ENCODE results near the gene ESD.

The ESD gene

GRCh38 chr13:46753917-46754316 is 43.0 kb downstream of the ESD start:
- no peaks in the 10 kb centered on the region for H3K4me1 ChIP-seq (ENCODE audit: control insufficient read depth, insufficient read depth, low read length)
- H3K4me3 ChIP-seq (ENCODE audit: low read length) = no peak overlapping the region
- no peaks in the 10 kb centered on the region for H3K27me3 ChIP-seq (ENCODE audit: control insufficient read depth, insufficient read depth, low read length)
- H3K36me3 ChIP-seq (ENCODE audit: control insufficient read depth, insufficient read depth, low read length) = no peaks in the 10 kb centered on the region
- H3K27ac ChIP-seq (ENCODE audit: low read depth, low read length) = no peak overlapping the region
- no peak overlapping the region for H3K9ac ChIP-seq (ENCODE audit: low read length)

- Histone ChIP-seq H3K27ac (ENCODE audit: low read depth, low read length) (no peak overlapping the region), H3K4me3 (ENCODE audit: low read length) (no peak overlapping the region), H3K27me3 (ENCODE audit: control insufficient read depth, insufficient read depth, low read length) (no peaks in the 10 kb centered on the region), H3K36me3 (ENCODE audit: control insufficient read depth, insufficient read depth, low read length) (no peaks in the 10 kb centered on the region), H3K4me1 (ENCODE audit: control insufficient read depth, insufficient read depth, low read length) (no peaks in the 10 kb centered on the region), H3K9ac (ENCODE audit: low read length) (no peak overlapping the region)
These were observed 43.8 kb downstream of the ESD start for GRCh38 chr13:46753137-46753536.

- peaks cover 3% of the 10 kb centered on the region for H3K36me3 ChIP-seq (ENCODE audit: control insufficient read depth, insufficient read depth, low read length)
- H3K4me1 ChIP-seq (ENCODE audit: control insufficient read depth, insufficient read depth, low read length) = no peaks in the 10 kb centered on the region
- H3K4me3 ChIP-seq (ENCODE audit: low read length) = no peak overlapping the region
- no peak overlapping the region for H3K9ac ChIP-seq (ENCODE audit: low read length)
- H3K27me3 ChIP-seq (ENCODE audit: control insufficient read depth, insufficient read depth, low read length) = no peaks in the 10 kb centered on the region
- no peak overlapping the region for H3K27ac ChIP-seq (ENCODE audit: low read depth, low read length)
These were observed 44.9 kb downstream of the ESD start for GRCh38 chr13:46751811-46752635.

- Histone ChIP-seq H3K27me3 (ENCODE audit: control insufficient read depth, insufficient read depth, low read length) (no peaks in the 10 kb centered on the region), H3K36me3 (ENCODE audit: control insufficient read depth, insufficient read depth, low read length) (peaks cover 4% of the 10 kb centered on the region), H3K4me3 (ENCODE audit: low read length) (no peak overlapping the region)
These were observed 47.0 kb downstream of the ESD start for GRCh38 chr13:46749951-46750350.

GRCh38 chr13:46748300-46748699 is 48.7 kb downstream of the ESD start:
- Histone ChIP-seq H3K4me1 (ENCODE audit: control insufficient read depth, insufficient read depth, low read length) (no peaks in the 10 kb centered on the region), H3K9ac (ENCODE audit: low read length) (no peak overlapping the region), H3K4me3 (ENCODE audit: low read length) (no peak overlapping the region), H3K27me3 (ENCODE audit: control insufficient read depth, insufficient read depth, low read length) (no peaks in the 10 kb centered on the region), H3K27ac (ENCODE audit: low read depth, low read length) (no peak overlapping the region), H3K36me3 (ENCODE audit: control insufficient read depth, insufficient read depth, low read length) (peaks cover 4% of the 10 kb centered on the region)

More at GRCh38 chr13:46749951-46750350, 47.0 kb downstream of the ESD start:
- H3K4me1 ChIP-seq (ENCODE audit: control insufficient read depth, insufficient read depth, low read length) = no peaks in the 10 kb centered on the region
- no peak overlapping the region for H3K27ac ChIP-seq (ENCODE audit: low read depth, low read length)
- H3K9ac ChIP-seq (ENCODE audit: low read length) = no peak overlapping the region

GRCh38 chr13:46747031-46747820 is 49.7 kb downstream of the ESD start:
- Histone ChIP-seq H3K4me3 (ENCODE audit: low read length) (no peak overlapping the region), H3K27ac (ENCODE audit: low read depth, low read length) (no peak overlapping the region), H3K36me3 (ENCODE audit: control insufficient read depth, insufficient read depth, low read length) (peaks cover 4% of the 10 kb centered on the region), H3K9ac (ENCODE audit: low read length) (no peak overlapping the region), H3K4me1 (ENCODE audit: control insufficient read depth, insufficient read depth, low read length) (no peaks in the 10 kb centered on the region), H3K27me3 (ENCODE audit: control insufficient read depth, insufficient read depth, low read length) (no peaks in the 10 kb centered on the region)

GRCh38 chr13:46745706-46746105 is 51.3 kb downstream of the ESD start:
- H3K9ac ChIP-seq (ENCODE audit: low read length) = no peak overlapping the region
- H3K4me1 ChIP-seq (ENCODE audit: control insufficient read depth, insufficient read depth, low read length) = no peaks in the 10 kb centered on the region
- H3K27me3 ChIP-seq (ENCODE audit: control insufficient read depth, insufficient read depth, low read length) = no peaks in the 10 kb centered on the region
- H3K4me3 ChIP-seq (ENCODE audit: low read length) = no peak overlapping the region
- peaks cover 12% of the 10 kb centered on the region for H3K36me3 ChIP-seq (ENCODE audit: control insufficient read depth, insufficient read depth, low read length)
- no peak overlapping the region for H3K27ac ChIP-seq (ENCODE audit: low read depth, low read length)

GRCh38 chr13:46745062-46745461 is 51.9 kb downstream of the ESD start:
- no peaks in the 10 kb centered on the region for H3K4me1 ChIP-seq (ENCODE audit: control insufficient read depth, insufficient read depth, low read length)
- H3K27ac ChIP-seq (ENCODE audit: low read depth, low read length) = no peak overlapping the region
- H3K27me3 ChIP-seq (ENCODE audit: control insufficient read depth, insufficient read depth, low read length) = no peaks in the 10 kb centered on the region
- peaks cover 12% of the 10 kb centered on the region for H3K36me3 ChIP-seq (ENCODE audit: control insufficient read depth, insufficient read depth, low read length)
- H3K4me3 ChIP-seq (ENCODE audit: low read length) = no peak overlapping the region
- H3K9ac ChIP-seq (ENCODE audit: low read length) = no peak overlapping the region

- no peak overlapping the region for H3K4me3 ChIP-seq (ENCODE audit: low read length)
- H3K27me3 ChIP-seq (ENCODE audit: control insufficient read depth, insufficient read depth, low read length) = no peaks in the 10 kb centered on the region
- no peak overlapping the region for H3K9ac ChIP-seq (ENCODE audit: low read length)
- no peaks in the 10 kb centered on the region for H3K4me1 ChIP-seq (ENCODE audit: control insufficient read depth, insufficient read depth, low read length)
- H3K36me3 ChIP-seq (ENCODE audit: control insufficient read depth, insufficient read depth, low read length) = peaks cover 12% of the 10 kb centered on the region
- no peak overlapping the region for H3K27ac ChIP-seq (ENCODE audit: low read depth, low read length)
These were observed 53.8 kb downstream of the ESD start for GRCh38 chr13:46743191-46743590.

GRCh38 chr13:46739447-46740098 is 57.4 kb downstream of the ESD start:
- peaks cover 13% of the 10 kb centered on the region for H3K36me3 ChIP-seq (ENCODE audit: control insufficient read depth, insufficient read depth, low read length)
- no peaks in the 10 kb centered on the region for H3K27me3 ChIP-seq (ENCODE audit: control insufficient read depth, insufficient read depth, low read length)
- no peak overlapping the region for H3K4me3 ChIP-seq (ENCODE audit: low read length)
- H3K9ac ChIP-seq (ENCODE audit: low read length) = no peak overlapping the region
- H3K4me1 ChIP-seq (ENCODE audit: control insufficient read depth, insufficient read depth, low read length) = no peaks in the 10 kb centered on the region
- no peak overlapping the region for H3K27ac ChIP-seq (ENCODE audit: low read depth, low read length)

GRCh38 chr13:46738766-46739165 is 58.2 kb downstream of the ESD start:
- no peak overlapping the region for H3K4me3 ChIP-seq (ENCODE audit: low read length)
- no peaks in the 10 kb centered on the region for H3K27me3 ChIP-seq (ENCODE audit: control insufficient read depth, insufficient read depth, low read length)
- H3K9ac ChIP-seq (ENCODE audit: low read length) = no peak overlapping the region
- peaks cover 15% of the 10 kb centered on the region for H3K36me3 ChIP-seq (ENCODE audit: control insufficient read depth, insufficient read depth, low read length)
- no peaks in the 10 kb centered on the region for H3K4me1 ChIP-seq (ENCODE audit: control insufficient read depth, insufficient read depth, low read length)
- no peak overlapping the region for H3K27ac ChIP-seq (ENCODE audit: low read depth, low read length)

- H3K4me1 ChIP-seq (ENCODE audit: control insufficient read depth, insufficient read depth, low read length) = no peaks in the 10 kb centered on the region
- peaks cover 15% of the 10 kb centered on the region for H3K36me3 ChIP-seq (ENCODE audit: control insufficient read depth, insufficient read depth, low read length)
- no peak overlapping the region for H3K9ac ChIP-seq (ENCODE audit: low read length)
- no peak overlapping the region for H3K4me3 ChIP-seq (ENCODE audit: low read length)
- H3K27me3 ChIP-seq (ENCODE audit: control insufficient read depth, insufficient read depth, low read length) = no peaks in the 10 kb centered on the region
- H3K27ac ChIP-seq (ENCODE audit: low read depth, low read length) = no peak overlapping the region
These were observed 58.9 kb downstream of the ESD start for GRCh38 chr13:46738055-46738454.
